Mesenchymal stem cell (in vitro differentiated cells and primary cell): ENCODE results near the gene TMEM132A.

Source experiments
- DNase-seq: peaks from one replicate; pipeline ENCODE4 v3.0.0-alpha.2; 2013
- H2AFZ ChIP-seq: one replicate; pipeline ENCODE4 v1.6.1; 2013; ENCODE audit warnings: low read depth, mild to moderate bottlenecking, control low read depth, inconsistent platforms, low read length, moderate library complexity
- H2AK5ac ChIP-seq: 2 replicates; pipeline ENCODE4 v1.6.1; 2013; ENCODE audit warnings: low read length, moderate library complexity, mild to moderate bottlenecking, inconsistent platforms; ENCODE audit not compliant: severe bottlenecking
- H2BK120ac ChIP-seq: one replicate; pipeline ENCODE4 v1.6.1; 2013; ENCODE audit warnings: low read depth, mild to moderate bottlenecking, inconsistent platforms, low read length, moderate library complexity
- H2BK12ac ChIP-seq, 2 experiments: one replicate each; pipeline ENCODE4 v1.6.1; 2013; ENCODE audit warnings: inconsistent platforms in 2 of 2, low read length in 2 of 2, mild to moderate bottlenecking in 2 of 2, moderate library complexity in 2 of 2, control low read depth in 1 of 2
- H2BK15ac ChIP-seq: one replicate; pipeline ENCODE4 v1.6.1; 2013; ENCODE audit warnings: mild to moderate bottlenecking, low read depth, inconsistent platforms; ENCODE audit not compliant: poor library complexity, severe bottlenecking
- H2BK5ac ChIP-seq: 2 replicates; pipeline ENCODE4 v1.6.1; 2013; ENCODE audit warnings: low read depth, mild to moderate bottlenecking, low read length, control low read depth, inconsistent platforms; ENCODE audit not compliant: poor library complexity, severe bottlenecking
- H3K14ac ChIP-seq, 2 experiments: one replicate each; pipeline ENCODE4 v1.6.1; 2013; ENCODE audit warnings: inconsistent platforms in 2 of 2, low read length in 2 of 2, control low read depth in 1 of 2, mild to moderate bottlenecking in 1 of 2, moderate library complexity in 1 of 2
- H3K18ac ChIP-seq, 2 experiments: one replicate each; pipeline ENCODE4 v1.6.1; 2013; ENCODE audit warnings: inconsistent platforms in 2 of 2, low read length in 2 of 2, control low read depth in 1 of 2, low read depth in 1 of 2, mild to moderate bottlenecking in 1 of 2
- H3K23ac ChIP-seq, 2 experiments: one replicate each; pipeline ENCODE4 v1.6.1; 2013; ENCODE audit warnings: inconsistent platforms in 2 of 2, low read length in 2 of 2, mild to moderate bottlenecking in 2 of 2, moderate library complexity in 2 of 2, control low read depth in 1 of 2
- H3K27ac ChIP-seq: 2 replicates; pipeline ENCODE4 v1.5.1; 2013; ENCODE audit warnings: mild to moderate bottlenecking, moderate library complexity, low read length, control low read depth, inconsistent platforms; ENCODE audit not compliant: poor library complexity, severe bottlenecking
- H3K27me3 ChIP-seq, 2 experiments: 2 replicates each; pipeline versions ENCODE4 v1.6.1 to v1.7.0; 2013; ENCODE audit warnings: low read length in 2 of 2, mild to moderate bottlenecking in 2 of 2, moderate library complexity in 2 of 2, control low read depth in 1 of 2, inconsistent platforms in 1 of 2; ENCODE audit not compliant: control insufficient read depth in 1 of 2, insufficient read depth in 1 of 2
- H3K36me3 ChIP-seq, 2 experiments: 2 replicates each; pipeline versions ENCODE4 v1.6.1 to v1.7.0; 2013; ENCODE audit warnings: low read length in 2 of 2, control low read depth in 1 of 2, inconsistent platforms in 1 of 2, low read depth in 1 of 2, mild to moderate bottlenecking in 1 of 2; ENCODE audit not compliant: insufficient read depth in 2 of 2, control insufficient read depth in 1 of 2
- H3K4ac ChIP-seq, 2 experiments: one replicate each; pipeline ENCODE4 v1.6.1; 2013; ENCODE audit warnings: inconsistent platforms in 2 of 2, low read length in 2 of 2, mild to moderate bottlenecking in 2 of 2, moderate library complexity in 2 of 2, control low read depth in 1 of 2, low read depth in 1 of 2
- H3K4me1 ChIP-seq: 2 replicates; pipeline ENCODE4 v1.6.1; 2013; ENCODE audit warnings: low read depth, low read length, control low read depth; ENCODE audit not compliant: control insufficient read depth, insufficient read depth
- H3K4me2 ChIP-seq: 2 replicates; pipeline ENCODE4 v1.6.1; 2013; ENCODE audit warnings: low read length, mild to moderate bottlenecking, inconsistent platforms; ENCODE audit not compliant: poor library complexity, severe bottlenecking
- H3K4me3 ChIP-seq, 2 experiments: 2 replicates each; pipeline versions ENCODE4 v1.5.1 to v1.7.0; 2013; ENCODE audit warnings: low read length in 2 of 2, mild to moderate bottlenecking in 2 of 2, control low read depth in 1 of 2, low read depth in 1 of 2; ENCODE audit not compliant: insufficient read depth in 1 of 2
- H3K79me1 ChIP-seq: replicated peaks from 2 replicates; pipeline ENCODE4 v1.6.1; 2013; ENCODE audit warnings: mild to moderate bottlenecking, control low read depth, low read length, inconsistent platforms; ENCODE audit not compliant: poor library complexity, severe bottlenecking
- H3K9ac ChIP-seq: 2 replicates; pipeline ENCODE4 v1.7.0; 2013; ENCODE audit warnings: mild to moderate bottlenecking, low read length, moderate library complexity
- H3K9me3 ChIP-seq: 2 replicates; pipeline ENCODE4 v1.7.0; 2013; ENCODE audit warnings: mild to moderate bottlenecking, low read length; ENCODE audit not compliant: control insufficient read depth
- H4K8ac ChIP-seq: one replicate; pipeline ENCODE4 v1.6.1; 2013; ENCODE audit warnings: inconsistent platforms, mild to moderate bottlenecking, low read length, moderate library complexity
- H4K91ac ChIP-seq: one replicate; pipeline ENCODE4 v1.6.1; 2013; ENCODE audit warnings: mild to moderate bottlenecking, low read length, inconsistent platforms
- WGBS: methylation state at CpG from one replicate; pipeline ENCODE4 v1.1.7; 2013; ENCODE audit warnings: mixed read lengths; 5-methylcytosine and 5-hydroxymethylcytosine counted together

TMEM132A gene

GRCh38 chr11:60887556-60887955 is 36.7 kb upstream of the TMEM132A start:
- Histone ChIP-seq H3K79me1 (peaks cover 3% of the 10 kb centered on the region), H2BK12ac (no peak overlapping the region), H3K18ac (no peak overlapping the region), H3K9ac (no peak overlapping the region), H2AFZ (no peak overlapping the region), H3K27me3 (no peaks in the 10 kb centered on the region), H2BK5ac (no peak overlapping the region), H4K8ac (no peak overlapping the region), H3K27ac (no peak overlapping the region), H3K4me1 (peaks cover 4% of the 10 kb centered on the region), H2BK120ac (no peak overlapping the region), H2BK15ac (no peak overlapping the region), H3K4ac (no peak overlapping the region), H3K36me3 (peaks cover 19 to 25% of the 10 kb centered on the region in 2 experiments), H3K9me3 (no peaks in the 10 kb centered on the region), H3K14ac (no peak overlapping the region), H4K91ac (no peak overlapping the region), H3K4me2 (no peak overlapping the region), H3K23ac (no peak overlapping the region), H2AK5ac (no peak overlapping the region), H3K4me3 (no peak overlapping the region)
- DNase-seq = peak; percentile 63
- WGBS = 76% methylated on average over 5 of the region's 5 CpGs

GRCh38 chr11:60889869-60890311 is 34.4 kb upstream of the TMEM132A start:
- H3K79me1 ChIP-seq = peaks cover 8% of the 10 kb centered on the region
- no peak overlapping the region for H2AFZ ChIP-seq
- no peak overlapping the region for H2BK120ac ChIP-seq
- H3K4me2 ChIP-seq = no peak overlapping the region
- H2BK5ac ChIP-seq = no peak overlapping the region
- H3K4me1 ChIP-seq = peaks cover 4% of the 10 kb centered on the region
- no peak overlapping the region for H3K27ac ChIP-seq
- no peak for DNase-seq
- no peak overlapping the region for H3K4ac ChIP-seq
- H2AK5ac ChIP-seq = no peak overlapping the region
- no peak overlapping the region for H3K23ac ChIP-seq
- H3K27me3 ChIP-seq = no peaks in the 10 kb centered on the region
- peak overlapping the region in 1 of 2 experiments; percentile 59 for H3K14ac ChIP-seq
- H2BK12ac ChIP-seq = no peak overlapping the region
- no peaks in the 10 kb centered on the region for H3K9me3 ChIP-seq
- no peak overlapping the region for H3K4me3 ChIP-seq
- no peak overlapping the region for H4K8ac ChIP-seq
- no peak overlapping the region for H3K9ac ChIP-seq
- H3K36me3 ChIP-seq = peaks cover 23 to 46% of the 10 kb centered on the region in 2 experiments
- WGBS = 85% methylated on average over 6 of the region's 6 CpGs
- H2BK15ac ChIP-seq = no peak overlapping the region
- H4K91ac ChIP-seq = no peak overlapping the region
- H3K18ac ChIP-seq = no peak overlapping the region

GRCh38 chr11:60890696-60891095 is 33.6 kb upstream of the TMEM132A start:
- Histone ChIP-seq H4K8ac (no peak overlapping the region), H3K27me3 (no peaks in the 10 kb centered on the region), H2BK15ac (no peak overlapping the region), H3K23ac (no peak overlapping the region), H3K27ac (no peak overlapping the region), H3K4me1 (peaks cover 4% of the 10 kb centered on the region), H2BK120ac (no peak overlapping the region), H3K79me1 (peaks cover 8% of the 10 kb centered on the region), H2BK12ac (no peak overlapping the region), H4K91ac (no peak overlapping the region), H3K36me3 (peaks cover 23 to 54% of the 10 kb centered on the region in 2 experiments), H2AK5ac (no peak overlapping the region), H3K18ac (no peak overlapping the region), H3K9ac (no peak overlapping the region), H3K4me3 (no peak overlapping the region), H3K14ac (no peak overlapping the region), H3K4me2 (no peak overlapping the region), H2AFZ (no peak overlapping the region), H3K4ac (no peak overlapping the region), H2BK5ac (no peak overlapping the region), H3K9me3 (no peaks in the 10 kb centered on the region)
- DNase-seq = no peak
- 82% methylated on average over 3 of the region's 5 CpGs for WGBS

- Histone ChIP-seq H3K4ac (no peak overlapping the region), H3K9me3 (no peaks in the 10 kb centered on the region), H3K27ac (no peak overlapping the region), H3K23ac (no peak overlapping the region), H2BK120ac (no peak overlapping the region), H3K14ac (no peak overlapping the region), H2AFZ (no peak overlapping the region), H4K91ac (no peak overlapping the region), H4K8ac (no peak overlapping the region), H3K18ac (no peak overlapping the region), H2BK12ac (no peak overlapping the region), H3K4me1 (peaks cover 4% of the 10 kb centered on the region), H2AK5ac (no peak overlapping the region), H2BK15ac (no peak overlapping the region), H3K36me3 (peaks cover 25 to 60% of the 10 kb centered on the region in 2 experiments), H3K27me3 (no peaks in the 10 kb centered on the region), H3K4me2 (no peak overlapping the region), H3K79me1 (peaks cover 8% of the 10 kb centered on the region), H3K4me3 (no peak overlapping the region), H2BK5ac (no peak overlapping the region), H3K9ac (no peak overlapping the region)
- DNase-seq = no peak
- WGBS = 94% methylated on average over 7 of the region's 7 CpGs
Observed at GRCh38 chr11:60891103-60891741, 33.0 kb upstream of the TMEM132A start.
